Measurements from ENCODE around the gene KNDC1. TPM values are rescaled to one million over a fixed set of nuclear protein-coding genes. Genes with fewer than 3 reads are reported as not detected.

The KNDC1 gene
- total and polyA plus RNA-seq, 2 experiments from 2014 or later, result 10.8 to 33.9 TPM

DNA sequence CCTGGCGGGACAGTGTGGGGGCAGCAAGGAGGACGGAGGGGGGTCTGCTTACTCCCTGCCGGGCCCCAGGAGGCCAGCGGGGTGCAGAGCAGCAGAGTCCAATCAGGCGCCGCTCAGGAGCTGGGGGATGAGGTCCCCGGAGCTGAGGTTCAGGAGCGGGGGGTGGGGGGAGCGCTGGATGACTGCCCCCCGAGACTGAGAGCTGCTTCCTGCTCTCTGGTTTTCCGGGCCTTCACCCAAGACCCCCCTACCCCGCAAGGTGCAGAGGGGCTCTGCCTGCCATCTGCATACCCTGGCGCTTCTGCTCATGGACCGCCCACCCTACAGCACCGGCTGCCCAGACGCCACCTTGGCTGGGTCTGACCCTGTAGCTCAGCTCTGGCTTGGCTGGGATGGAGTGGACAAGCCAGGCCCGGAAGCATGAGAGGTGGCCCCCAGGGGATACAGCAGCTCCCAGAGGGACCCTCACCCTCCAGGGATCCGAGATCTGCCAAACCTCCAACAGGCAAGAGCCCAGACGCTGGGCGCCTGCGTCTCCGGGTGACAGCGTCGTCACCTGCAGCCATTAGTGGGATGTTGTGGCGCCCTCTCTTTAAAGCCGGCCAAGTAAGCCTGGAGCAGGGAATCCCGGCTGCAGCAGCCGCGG is 930 bp downstream of the KNDC1 start:
- Histone ChIP-seq H3K27me3 (no peaks in the 10 kb centered on the region), H3K36me3 (no peaks in the 10 kb centered on the region), H3K9me3 (ENCODE audit: low read depth) (no peaks in the 10 kb centered on the region), H3K4me3 (peak overlapping the region; percentile 63), H3K27ac (no peak overlapping the region), H3K4me1 (ENCODE audit: low read depth) (peaks cover 8% of the 10 kb centered on the region)
- TF ChIP-seq, protein P1, sequence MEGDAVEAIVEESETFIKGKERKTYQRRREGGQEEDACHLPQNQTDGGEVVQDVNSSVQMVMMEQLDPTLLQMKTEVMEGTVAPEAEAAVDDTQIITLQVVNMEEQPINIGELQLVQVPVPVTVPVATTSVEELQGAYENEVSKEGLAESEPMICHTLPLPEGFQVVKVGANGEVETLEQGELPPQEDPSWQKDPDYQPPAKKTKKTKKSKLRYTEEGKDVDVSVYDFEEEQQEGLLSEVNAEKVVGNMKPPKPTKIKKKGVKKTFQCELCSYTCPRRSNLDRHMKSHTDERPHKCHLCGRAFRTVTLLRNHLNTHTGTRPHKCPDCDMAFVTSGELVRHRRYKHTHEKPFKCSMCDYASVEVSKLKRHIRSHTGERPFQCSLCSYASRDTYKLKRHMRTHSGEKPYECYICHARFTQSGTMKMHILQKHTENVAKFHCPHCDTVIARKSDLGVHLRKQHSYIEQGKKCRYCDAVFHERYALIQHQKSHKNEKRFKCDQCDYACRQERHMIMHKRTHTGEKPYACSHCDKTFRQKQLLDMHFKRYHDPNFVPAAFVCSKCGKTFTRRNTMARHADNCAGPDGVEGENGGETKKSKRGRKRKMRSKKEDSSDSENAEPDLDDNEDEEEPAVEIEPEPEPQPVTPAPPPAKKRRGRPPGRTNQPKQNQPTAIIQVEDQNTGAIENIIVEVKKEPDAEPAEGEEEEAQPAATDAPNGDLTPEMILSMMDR (IDR thresholded peaks at IDR 0.05; ENCODE audit: low read depth, low read length), result no peak
- DNase-seq (ENCODE audit: low read depth in 1 of 2, low spot score in 1 of 2), result no peak

DNA sequence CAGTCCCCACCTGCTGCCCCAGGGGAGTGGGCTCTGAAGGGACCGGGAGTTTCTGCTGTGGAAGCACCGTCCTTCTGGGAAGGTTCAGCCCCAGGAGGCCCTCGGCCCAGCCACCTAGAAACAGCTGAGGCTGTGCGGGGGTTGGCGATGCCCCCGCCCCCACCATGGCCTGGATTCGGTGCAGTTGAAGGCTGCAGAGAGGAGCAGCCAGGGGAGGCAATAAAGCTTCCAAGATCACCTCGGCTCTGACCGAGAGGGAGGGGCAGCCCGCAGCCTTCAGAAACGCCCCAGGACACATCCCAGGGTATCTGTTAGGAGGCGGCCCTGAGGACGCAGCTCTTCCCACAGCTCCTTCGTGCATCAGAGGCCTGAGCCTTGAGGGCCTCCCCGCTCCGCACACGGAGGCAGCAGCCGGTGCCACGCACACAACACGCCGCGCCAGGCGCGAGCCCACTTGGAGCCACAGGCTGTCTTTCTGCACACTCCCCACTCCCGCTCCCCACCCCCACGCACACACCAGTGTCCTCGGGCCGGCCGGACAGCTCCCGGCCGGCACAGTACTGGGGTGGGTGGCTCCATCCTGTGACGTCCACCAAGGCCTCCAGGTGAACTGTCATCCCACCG is 1.6 kb downstream of the KNDC1 start:
- peak overlapping the region; percentile 63 for H3K4me3 ChIP-seq
- TF ChIP-seq, protein P1 (IDR thresholded peaks at IDR 0.05; ENCODE audit: low read depth, low read length), result no peak
- no peaks in the 10 kb centered on the region for H3K27me3 ChIP-seq
- H3K9me3 ChIP-seq (ENCODE audit: low read depth), result no peaks in the 10 kb centered on the region
- H3K36me3 ChIP-seq, result no peaks in the 10 kb centered on the region
- peaks cover 8% of the 10 kb centered on the region for H3K4me1 ChIP-seq (ENCODE audit: low read depth)
- DNase-seq (ENCODE audit: low read depth in 1 of 2, low spot score in 1 of 2), result no peak
- H3K27ac ChIP-seq, result no peak overlapping the region

DNA sequence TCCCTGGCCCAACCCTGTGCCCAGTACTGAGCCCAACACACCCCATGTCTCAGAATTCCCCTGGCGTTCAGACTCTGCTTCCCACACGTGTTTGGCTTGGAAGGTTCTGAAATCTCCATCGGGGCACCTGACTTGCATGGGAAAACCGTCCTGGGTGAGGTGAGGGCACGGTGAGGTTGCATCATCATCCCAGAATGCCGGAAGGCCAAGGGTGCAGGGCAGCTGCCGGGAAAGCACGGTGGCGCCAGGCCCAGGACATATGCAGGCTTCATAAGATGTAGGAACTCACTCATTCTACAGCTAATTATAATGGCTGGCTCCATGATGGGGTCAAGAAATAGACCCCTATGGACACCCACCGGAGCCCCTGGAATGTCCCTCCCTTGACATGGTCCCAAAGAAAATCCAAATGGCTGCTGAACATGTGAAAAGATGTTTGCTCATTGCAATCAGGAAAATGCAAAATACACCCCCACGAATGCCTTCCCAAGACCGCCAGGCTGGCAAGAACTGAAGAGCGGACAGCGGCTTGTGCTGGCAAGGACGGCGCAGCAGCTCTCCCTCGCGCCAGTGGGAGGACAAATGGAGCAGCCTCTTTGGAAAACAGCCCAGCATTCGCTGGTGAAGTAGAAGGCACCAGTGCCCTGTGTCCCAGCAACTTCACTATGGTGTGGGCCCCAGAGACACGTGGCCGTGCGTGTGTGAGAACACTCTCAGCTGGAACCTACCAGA is 2.3 kb downstream of the KNDC1 start:
- peaks cover 8% of the 10 kb centered on the region for H3K4me1 ChIP-seq (ENCODE audit: low read depth)
- H3K9me3 ChIP-seq (ENCODE audit: low read depth), result no peaks in the 10 kb centered on the region
- H3K27me3 ChIP-seq, result no peaks in the 10 kb centered on the region
- TF ChIP-seq, protein P1 (IDR thresholded peaks at IDR 0.05; ENCODE audit: low read depth, low read length), result no peak
- no peak overlapping the region for H3K4me3 ChIP-seq
- H3K27ac ChIP-seq, result no peak overlapping the region
- DNase-seq (ENCODE audit: low read depth in 1 of 2, low spot score in 1 of 2), result no peak
- no peaks in the 10 kb centered on the region for H3K36me3 ChIP-seq

DNA sequence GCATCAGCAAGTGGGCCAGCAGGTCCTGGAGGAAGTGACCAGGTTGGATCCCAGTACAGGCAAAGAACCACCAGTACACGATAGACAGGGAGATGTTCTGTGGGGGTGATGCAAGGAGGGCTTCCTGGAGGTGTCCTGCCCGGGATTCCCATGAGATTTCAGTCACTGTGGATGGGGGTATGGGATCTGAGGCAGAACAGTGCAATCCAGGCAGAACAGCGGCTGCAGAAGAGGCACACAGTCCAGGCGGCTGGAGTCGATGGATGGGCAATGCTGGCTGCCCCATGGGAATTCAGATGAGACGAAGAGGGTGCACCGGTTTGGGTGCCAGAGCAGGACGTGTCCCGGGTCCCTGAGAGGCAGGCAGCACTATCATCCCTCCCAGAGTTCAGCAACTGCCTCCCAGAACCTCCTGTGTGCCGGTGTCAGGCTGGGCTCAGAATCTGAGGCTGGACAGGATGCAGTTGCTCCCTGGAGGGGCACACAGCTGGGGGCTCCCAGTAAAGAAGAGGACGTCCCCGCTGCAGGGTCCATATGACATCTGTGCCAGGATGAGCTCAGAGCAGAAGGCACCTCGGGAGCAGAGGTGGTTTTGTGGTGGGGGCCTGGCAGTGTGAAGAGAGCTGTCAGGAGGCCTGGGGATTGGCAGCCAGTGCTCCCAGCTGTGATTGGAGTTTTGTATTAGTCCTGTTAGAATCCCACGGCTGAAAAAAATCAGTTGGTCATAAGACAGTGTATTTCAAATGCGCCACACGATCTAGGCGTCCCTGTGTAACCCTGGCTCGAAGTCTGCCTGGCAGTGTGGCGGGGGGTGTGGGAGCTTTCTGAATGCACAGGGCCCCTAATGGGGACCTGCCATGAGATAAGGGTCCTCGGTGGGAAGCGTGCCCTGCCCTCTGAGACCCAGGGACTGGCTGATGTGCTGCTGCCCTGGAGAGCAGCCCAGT is 3.2 kb downstream of the KNDC1 start:
- no peaks in the 10 kb centered on the region for H3K9me3 ChIP-seq (ENCODE audit: low read depth)
- no peak overlapping the region for H3K27ac ChIP-seq
- H3K36me3 ChIP-seq, result no peaks in the 10 kb centered on the region
- no peak overlapping the region for H3K4me3 ChIP-seq
- H3K4me1 ChIP-seq (ENCODE audit: low read depth), result peaks cover 8% of the 10 kb centered on the region
- DNase-seq (ENCODE audit: low read depth in 1 of 2, low spot score in 1 of 2), result no peak
- TF ChIP-seq, protein P1 (IDR thresholded peaks at IDR 0.05; ENCODE audit: low read depth, low read length), result no peak
- no peaks in the 10 kb centered on the region for H3K27me3 ChIP-seq
